A673 (cell line): Measurements from ENCODE around the gene URB1. TPM values are rescaled to one million over a fixed set of nuclear protein-coding genes. Genes with fewer than 3 reads are reported as not detected.

Experiments
- BruUV-seq: library from RNA; stranded (reverse); fragments of 400-500 nt; replicated peaks from 2 replicates; lab custom pipeline; 2021; lab: Mats Ljungman, UMichigan
- CTCF ChIA-PET: fragments of 300-600 bp; sonication (Branson Sonifier 250); formaldehyde crosslinking; loops from one replicate; lab custom pipeline; 2022; ENCODE audit warnings: antibody characterized with exemption; lab: Charles Lee
- POLR2A ChIA-PET: fragments of 300-600 bp; sonication (Branson Sonifier 250); formaldehyde crosslinking; loops from one replicate; lab custom pipeline; 2022; ENCODE audit warnings: antibody characterized with exemption; ENCODE audit not compliant: low non-redundant PET; lab: Charles Lee
- DNase-seq: peaks from one replicate; pipeline ENCODE4 v3.0.0-alpha.2; 2015; ENCODE audit warnings: low spot score
- H3K27ac ChIP-seq: fragments of 200-600 bp; sonication (generic); 2 replicates; pipeline ENCODE4 v1.5.1; 2016; ENCODE audit warnings: mixed run types, low read depth, mild to moderate bottlenecking, mixed read lengths, antibody characterized with exemption, low read length; ENCODE audit not compliant: poor library complexity, severe bottlenecking
- H3K27me3 ChIP-seq: fragments of 200-600 bp; sonication (generic); replicated peaks from 2 replicates; pipeline ENCODE4 v1.6.1; 2017; ENCODE audit warnings: mixed run types, low read depth, mild to moderate bottlenecking, mixed read lengths, antibody characterized with exemption, low read length; ENCODE audit not compliant: insufficient read depth, poor library complexity
- H3K36me3 ChIP-seq: fragments of 200-600 bp; sonication (generic); 2 replicates; pipeline ENCODE4 v1.6.1; 2016; ENCODE audit warnings: mixed run types, mild to moderate bottlenecking, mixed read lengths, antibody characterized with exemption, low read length; ENCODE audit not compliant: insufficient read depth, poor library complexity, severe bottlenecking
- H3K4me1 ChIP-seq: fragments of 200-600 bp; sonication (generic); 2 replicates; pipeline ENCODE4 v1.6.1; 2017; ENCODE audit warnings: mixed run types, mild to moderate bottlenecking, mixed read lengths, antibody characterized with exemption, low read length; ENCODE audit not compliant: insufficient read depth, poor library complexity, severe bottlenecking
- H3K4me3 ChIP-seq: fragments of 200-600 bp; sonication (generic); 2 replicates; pipeline ENCODE4 v1.5.1; 2016; ENCODE audit warnings: low read depth, mixed run types, mild to moderate bottlenecking, mixed read lengths, low read length; ENCODE audit not compliant: poor library complexity, severe bottlenecking
- H3K9me3 ChIP-seq: fragments of 200-600 bp; sonication (generic); 2 replicates; pipeline ENCODE4 v1.6.1; 2016; ENCODE audit warnings: mixed run types, low read depth, mild to moderate bottlenecking, mixed read lengths, antibody characterized with exemption, low read length; ENCODE audit not compliant: poor library complexity, severe bottlenecking
- CTCF ChIP-seq: fragments of 300-800, 200-600 bp; sonication (generic); conservative IDR thresholded peaks from 2 replicates; pipeline ENCODE4 v1.5.1; 2017; ENCODE audit warnings: low read depth, mild to moderate bottlenecking, antibody characterized with exemption, low read length, moderate library complexity, mixed read lengths
- EZH2 ChIP-seq: fragments of 200-600 bp; sonication (generic); IDR thresholded peaks from 2 replicates; pipeline ENCODE4 v1.6.1; 2017; ENCODE audit warnings: borderline replicate concordance, low read depth, mild to moderate bottlenecking, mixed read lengths, antibody characterized with exemption, low read length; ENCODE audit not compliant: poor library complexity, severe bottlenecking
- intact Hi-C: fragments of 100-400 bp; cut with micrococcal nuclease; formaldehyde crosslinking; loops from one replicate; pipeline ENCODE4 v1.10.0; 2022; ENCODE audit not compliant: unreplicated experiment
- total RNA-seq: library from RNA; stranded (reverse); gene quantifications from 2 replicates; pipeline ENCODE4 v1.2.3, GENCODE V29; 2021

Gene URB1
- total RNA-seq, 1 experiment from 2014 or later, result 30.5 TPM

- Histone ChIP-seq H3K27me3 (no peaks in the 10 kb centered on the region), H3K9me3 (no peaks in the 10 kb centered on the region), H3K36me3 (peaks cover 81% of the 10 kb centered on the region), H3K4me1 (no peaks in the 10 kb centered on the region), H3K4me3 (no peak overlapping the region), H3K27ac (no peak overlapping the region)
- TF ChIP-seq CTCF (no peak), EZH2 (no peak)
- DNase-seq, result no peak
- BruUV-seq, result no TSS peak
- POLR2A ChIA-PET, result no interaction called here
- CTCF ChIA-PET, result no interaction called here
- intact Hi-C loops, result no loop called here
These were observed 56.9 kb downstream of the URB1 start for GRCh38 chr21:32335601-32336575.

DNA sequence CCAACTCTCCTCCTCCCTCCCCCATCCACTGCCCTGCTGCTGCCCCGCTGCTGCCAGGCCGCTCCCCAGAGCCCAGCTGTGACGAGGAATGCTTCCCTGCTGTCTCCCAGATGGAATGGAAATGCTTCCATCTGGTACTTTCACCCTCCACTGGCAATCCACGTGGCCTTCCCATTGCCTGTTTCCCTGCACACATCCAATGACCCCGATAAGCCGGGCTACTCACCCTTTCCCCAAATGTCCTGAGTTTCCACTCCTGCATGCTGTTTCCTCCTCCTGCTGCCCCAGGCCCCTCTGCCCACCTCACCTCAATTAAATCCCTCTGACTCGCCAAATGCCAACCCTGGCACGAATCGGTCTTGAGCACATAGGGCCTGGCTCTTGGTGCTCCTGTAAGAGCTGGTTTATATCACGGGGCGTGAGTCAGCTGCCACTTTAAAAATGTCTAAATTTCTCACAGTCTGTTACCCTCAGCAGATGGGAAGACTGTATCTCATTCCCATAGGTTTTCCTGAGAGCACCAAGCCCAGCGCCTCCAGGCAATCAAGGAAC, 57.8 kb downstream of the URB1 start:
- Histone ChIP-seq H3K27ac (no peak overlapping the region), H3K4me3 (no peak overlapping the region), H3K27me3 (no peaks in the 10 kb centered on the region), H3K9me3 (no peaks in the 10 kb centered on the region), H3K36me3 (peaks cover 82% of the 10 kb centered on the region), H3K4me1 (no peaks in the 10 kb centered on the region)
- CTCF ChIA-PET, result interaction anchor here (0.6 kb wide), 1 partner anchor 51 kb away, joined by 6 read pairs; no protein-coding TSS in a partner anchor
- POLR2A ChIA-PET, result no interaction called here
- intact Hi-C loops, result no loop called here
- BruUV-seq, result no TSS peak
- DNase-seq, result no peak
- TF ChIP-seq CTCF (no peak), EZH2 (no peak)

DNA sequence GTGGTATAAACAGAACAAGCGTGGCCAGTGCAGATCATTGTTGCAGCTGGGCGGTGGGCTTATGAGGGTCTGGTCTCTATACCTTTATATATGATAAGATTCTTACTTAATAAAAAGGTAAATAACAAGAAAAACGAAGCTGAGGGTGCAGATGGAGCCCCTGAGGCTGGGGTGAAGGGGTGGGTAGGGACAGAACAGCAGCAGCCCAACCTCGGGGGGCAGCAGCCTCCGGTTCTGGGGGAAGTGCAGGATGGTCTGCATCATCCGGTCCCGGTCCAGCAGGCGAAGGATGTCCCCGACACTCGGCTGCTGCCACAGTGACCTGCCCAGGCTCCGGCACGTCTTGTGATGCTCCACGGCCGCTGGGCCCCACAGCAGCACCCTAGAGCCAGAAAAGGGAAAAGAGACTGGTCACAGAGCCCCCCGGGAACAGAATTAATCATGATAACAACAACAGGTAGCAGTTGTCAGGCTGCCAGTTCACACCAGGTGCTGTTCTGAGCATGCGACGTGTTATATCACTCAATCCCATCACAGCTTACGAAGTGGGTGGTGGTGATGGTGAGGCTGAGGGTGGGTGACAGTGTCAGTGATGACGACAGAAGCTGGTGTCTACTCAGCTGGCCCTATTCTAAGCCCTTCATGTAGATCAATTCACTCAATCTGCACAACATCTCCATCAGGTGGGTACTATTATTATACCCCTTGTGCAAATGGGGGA, 58.7 kb downstream of the URB1 start:
- no TSS peak for BruUV-seq
- TF ChIP-seq EZH2 (no peak), CTCF (no peak)
- ChIA-PET CTCF (no interaction called here), POLR2A (no interaction called here)
- Histone ChIP-seq H3K4me1 (no peaks in the 10 kb centered on the region), H3K9me3 (no peaks in the 10 kb centered on the region), H3K27me3 (no peaks in the 10 kb centered on the region), H3K4me3 (no peak overlapping the region), H3K36me3 (peaks cover 84% of the 10 kb centered on the region), H3K27ac (no peak overlapping the region)
- intact Hi-C loops, result no loop called here
- DNase-seq, result no peak
